Stomach (tissue), 9 donors: ENCODE data around the gene MMEL1. TPM values are rescaled to one million over a fixed set of nuclear protein-coding genes. Genes with fewer than 3 reads are reported as not detected.

ENCODE experiments used
- DNase-seq, 2 donors: peaks; one replicate each; pipeline versions ENCODE4 v3.0.0 to v3.0.0-alpha.2; 2013 to 2019
- H3K27ac ChIP-seq, 5 donors: fragments of 200-600 bp in 4 of 5; sonication (generic) in 4 of 5; one replicate each; pipeline ENCODE4 v1.5.1; 2013 to 2019; ENCODE audit warnings: mild to moderate bottlenecking in 1 of 5, moderate library complexity in 1 of 5
- H3K27me3 ChIP-seq, 3 donors: fragments of 200-600 bp; sonication (generic); one replicate each; pipeline ENCODE4 v1.5.1; 2017 to 2019; ENCODE audit warnings: mixed run types in 1 of 3
- H3K36me3 ChIP-seq, 4 donors: fragments of 200-600 bp; sonication (generic); 1 replicate in 3 of 4; 2 replicates in 1 of 4; pipeline ENCODE4 v1.5.1; 2016 to 2019
- H3K4me1 ChIP-seq, 4 donors: fragments of 200-600 bp; sonication (generic); one replicate each; pipeline ENCODE4 v1.5.1; 2016 to 2019
- H3K4me3 ChIP-seq, 4 donors: fragments of 200-600 bp; sonication (generic) in 3 of 4; one replicate each; pipeline ENCODE4 v1.5.1; 2016 to 2019; ENCODE audit warnings: mild to moderate bottlenecking in 1 of 4
- H3K9me3 ChIP-seq, 4 donors: fragments of 200-600 bp; sonication (generic); one replicate each; pipeline ENCODE4 v1.5.1; 2016 to 2019
- EP300 ChIP-seq: sonication (generic); formaldehyde crosslinking; IDR thresholded peaks from one replicate; pipeline ENCODE4 v1.6.1; 2017; ENCODE audit warnings: antibody characterized with exemption
- POLR2A ChIP-seq, 4 donors: fragments of 450-650 bp; IDR thresholded peaks; one replicate each; pipeline ENCODE4 v1.6.1; 2016; ENCODE audit warnings: antibody characterized with exemption in 4 of 4, control low read depth in 2 of 4, mild to moderate bottlenecking in 1 of 4, moderate library complexity in 1 of 4
- POLR2AphosphoS5 ChIP-seq, 3 donors: sonication (generic); formaldehyde crosslinking; IDR thresholded peaks; one replicate each; pipeline ENCODE4 v1.6.1; 2016; ENCODE audit warnings: antibody characterized with exemption in 3 of 3
- WGBS, 5 donors: extraction: QIAGEN DNeasy Blood & Tissue Kit in 3 of 5; methylation state at CpG; one replicate each; pipeline versions ENCODE4 v1.1.5 to v1.1.7; 2013 to 2018; 5-methylcytosine and 5-hydroxymethylcytosine counted together
- intact Hi-C: fragments of 100-400 bp; cut with DNase I; formaldehyde crosslinking; loops from one replicate; pipeline ENCODE4 v1.15.1; 2023; ENCODE audit warnings: low total_unique reads
- polyA plus RNA-seq, 3 donors: library from polyadenylated mRNA; stranded (reverse); fragments of 200-250 nt; gene quantifications; one replicate each; pipeline ENCODE4 v1.2.3, GENCODE V29; 2013
- total RNA-seq, 5 donors: library from RNA; depleted of rRNA; stranded (reverse); fragments of >200 nt; gene quantifications; one replicate each; pipeline versions ENCODE4 v1.1.0 to v1.2.3, GENCODE V29; 2014 to 2016
- TF ChIP-seq, protein P1 (sequence below), 7 experiments: fragments of 450-650 bp in 4 of 7; fragments of 200-600 bp in 3 of 7; sonication (generic) in 3 of 7; IDR thresholded peaks; one replicate each; pipeline ENCODE4 v1.5.1; 2016 to 2019; ENCODE audit warnings: antibody characterized with exemption in 7 of 7, control low read depth in 2 of 7, mild to moderate bottlenecking in 1 of 7
- donor health status: healthy with polysubstance abuse.
- donor health status: Bipolar disorder and iron deficiency.
- donor health status: healthy.

Gene MMEL1
- total and polyA plus RNA-seq, 8 donors: 1.3 to 190 (median 23.6) TPM

- Histone ChIP-seq H3K9me3 (no peaks in the 10 kb centered on the region), H3K4me3 (peak overlapping the region; percentile 52 to 67 (median 54)), H3K4me1 (peaks cover 58 to 83% (median 73%) of the 10 kb centered on the region in 4 donors), H3K27ac (peak overlapping the region; percentile 92 to 98 (median 97)), H3K36me3 (no peaks in the 10 kb centered on the region), H3K27me3 (peaks cover 0 to 49% (median 2%) of the 10 kb centered on the region in 3 donors)
- intact Hi-C loops: loop anchor here (10.0 kb wide), 1 partner anchor 99 kb away; no protein-coding TSS in a partner anchor
- WGBS, 5 donors: 2 to 6% (median 4%) methylated on average over 28 to 42 of the region's 43 CpGs
- TF ChIP-seq POLR2AphosphoS5 (IDR thresholded peaks at IDR 0.05): peak in 2 of 3 donors; percentile 78 to 83
- TF ChIP-seq EP300: no peak
- DNase-seq: peak; percentile 94 to 96
These were observed 86.9 kb downstream of the MMEL1 start for GRCh38 chr1:2545754-2546514.

GRCh38 chr1:2544875-2545640, 87.8 kb downstream of the MMEL1 start:
- Histone ChIP-seq H3K27ac (peak overlapping the region; percentile 80 to 98 (median 97)), H3K36me3 (no peaks in the 10 kb centered on the region), H3K4me1 (peaks cover 63 to 83% (median 75%) of the 10 kb centered on the region in 4 donors), H3K27me3 (peaks cover 0 to 58% (median 8%) of the 10 kb centered on the region in 3 donors), H3K9me3 (no peaks in the 10 kb centered on the region), H3K4me3 (peak overlapping the region in 1 of 4 donors; percentile 67)
- TF ChIP-seq EP300 (no peak), POLR2A (IDR thresholded peaks at IDR 0.05) (no peak), POLR2AphosphoS5 (IDR thresholded peaks at IDR 0.05) (no peak)
- TF ChIP-seq, protein P1, sequence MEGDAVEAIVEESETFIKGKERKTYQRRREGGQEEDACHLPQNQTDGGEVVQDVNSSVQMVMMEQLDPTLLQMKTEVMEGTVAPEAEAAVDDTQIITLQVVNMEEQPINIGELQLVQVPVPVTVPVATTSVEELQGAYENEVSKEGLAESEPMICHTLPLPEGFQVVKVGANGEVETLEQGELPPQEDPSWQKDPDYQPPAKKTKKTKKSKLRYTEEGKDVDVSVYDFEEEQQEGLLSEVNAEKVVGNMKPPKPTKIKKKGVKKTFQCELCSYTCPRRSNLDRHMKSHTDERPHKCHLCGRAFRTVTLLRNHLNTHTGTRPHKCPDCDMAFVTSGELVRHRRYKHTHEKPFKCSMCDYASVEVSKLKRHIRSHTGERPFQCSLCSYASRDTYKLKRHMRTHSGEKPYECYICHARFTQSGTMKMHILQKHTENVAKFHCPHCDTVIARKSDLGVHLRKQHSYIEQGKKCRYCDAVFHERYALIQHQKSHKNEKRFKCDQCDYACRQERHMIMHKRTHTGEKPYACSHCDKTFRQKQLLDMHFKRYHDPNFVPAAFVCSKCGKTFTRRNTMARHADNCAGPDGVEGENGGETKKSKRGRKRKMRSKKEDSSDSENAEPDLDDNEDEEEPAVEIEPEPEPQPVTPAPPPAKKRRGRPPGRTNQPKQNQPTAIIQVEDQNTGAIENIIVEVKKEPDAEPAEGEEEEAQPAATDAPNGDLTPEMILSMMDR (IDR thresholded peaks at IDR 0.05): no peak
- DNase-seq: peak in 1 of 2 donors; percentile 36
- 35 to 66% (median 45%) methylated on average over 13 to 19 of the region's 19 CpGs for WGBS, 5 donors
- intact Hi-C loops: loop anchor here (5.0 to 10.0 kb wide), 2 partner anchors 100 to 133 kb away; partner anchors contain the start of gene PEX10

DNA sequence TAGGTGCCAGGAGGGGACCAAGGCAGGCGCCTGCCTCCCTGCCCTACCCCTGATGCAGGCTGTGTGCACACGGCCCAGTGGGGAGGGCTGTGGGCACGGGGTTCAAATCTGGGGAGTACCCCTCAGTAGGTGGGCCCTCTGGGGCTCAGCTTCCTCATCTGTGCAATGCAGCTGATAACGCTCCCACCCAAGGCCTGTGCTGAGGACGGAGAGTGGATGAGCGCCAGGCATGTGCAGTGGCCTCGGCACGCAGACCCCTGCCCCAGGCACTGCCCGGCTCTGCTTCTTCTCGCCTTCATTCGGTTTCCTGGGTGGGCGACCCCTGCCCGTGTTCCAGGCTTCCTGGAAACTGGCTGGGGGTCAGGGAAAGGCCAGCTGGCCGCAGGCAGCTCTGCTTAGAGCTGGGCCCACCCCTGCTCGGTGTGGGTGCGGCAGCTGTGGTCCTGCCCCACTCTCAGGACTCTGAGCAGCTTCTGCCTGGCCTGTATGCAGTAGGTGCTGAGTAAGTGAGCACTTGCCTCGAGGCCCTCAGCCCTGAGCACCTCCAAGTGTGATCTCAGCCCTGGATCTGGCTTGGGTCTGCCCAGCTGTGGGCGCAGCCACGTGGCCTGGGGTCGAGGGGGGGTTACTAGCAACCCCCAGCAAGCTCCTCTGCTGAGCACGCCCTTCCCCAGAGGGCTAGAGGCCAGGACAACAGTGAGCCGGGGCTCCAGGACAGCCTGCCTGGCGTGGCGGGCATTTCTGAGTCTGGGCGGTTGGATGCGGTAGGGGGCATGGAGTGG, 88.5 kb downstream of the MMEL1 start:
- H3K27me3 ChIP-seq: peaks cover 0 to 66% (median 8%) of the 10 kb centered on the region in 3 donors
- H3K4me1 ChIP-seq: peaks cover 56 to 75% (median 70%) of the 10 kb centered on the region in 4 donors
- peak overlapping the region in 4 of 5 donors; percentile 36 to 98 (median 95) for H3K27ac ChIP-seq
- H3K9me3 ChIP-seq: no peaks in the 10 kb centered on the region
- TF ChIP-seq, protein P1 (IDR thresholded peaks at IDR 0.05): no peak
- TF ChIP-seq POLR2AphosphoS5 (IDR thresholded peaks at IDR 0.05) (no peak), EP300 (no peak), POLR2A (IDR thresholded peaks at IDR 0.05) (no peak)
- 38 to 60% (median 49%) methylated on average over 16 to 26 of the region's 26 CpGs for WGBS, 5 donors
- intact Hi-C loops: loop anchor here (5.0 to 10.0 kb wide), 2 partner anchors 101 to 132 kb away; partner anchors contain the start of gene PEX10
- H3K4me3 ChIP-seq: no peak overlapping the region
- DNase-seq: peak in 1 of 2 donors; percentile 68
- H3K36me3 ChIP-seq: no peaks in the 10 kb centered on the region

GRCh38 chr1:2543543-2544092, 89.2 kb downstream of the MMEL1 start:
- WGBS, 5 donors: 16 to 27% (median 20%) methylated on average over 9 to 26 of the region's 26 CpGs
- DNase-seq: peak; percentile 47 to 76
- peaks cover 51 to 70% (median 64%) of the 10 kb centered on the region in 4 donors for H3K4me1 ChIP-seq
- H3K27me3 ChIP-seq: peaks cover 0 to 72% (median 8%) of the 10 kb centered on the region in 3 donors
- H3K9me3 ChIP-seq: no peaks in the 10 kb centered on the region
- intact Hi-C loops: loop anchor here (5.0 to 10.0 kb wide), 2 partner anchors 101 to 131 kb away; partner anchors contain the start of gene PEX10
- H3K36me3 ChIP-seq: no peaks in the 10 kb centered on the region
- H3K27ac ChIP-seq: peak overlapping the region in 3 of 5 donors; percentile 7 to 98 (median 93)
- TF ChIP-seq POLR2AphosphoS5 (IDR thresholded peaks at IDR 0.05) (no peak), EP300 (no peak), POLR2A (IDR thresholded peaks at IDR 0.05) (no peak)
- TF ChIP-seq, protein P1 (IDR thresholded peaks at IDR 0.05): no peak
- H3K4me3 ChIP-seq: no peak overlapping the region
